GM18511 (cell line): ENCODE measurements around the gene GPS1.

Experiments used
- ATAC-seq: cut with Tn5 transposase; IDR thresholded peaks from one replicate; pipeline ENCODE4 v1.9.1; 2021; ENCODE audit warnings: mild to moderate bottlenecking, moderate library complexity; ENCODE audit not compliant: unreplicated experiment

The GPS1 gene

GRCh38 chr17:82014432-82014831, 37.3 kb upstream of the GPS1 start:
- ATAC-seq, result no peak

- no peak for ATAC-seq
These were observed 36.8 kb upstream of the GPS1 start for GRCh38 chr17:82014971-82015310.

DNA sequence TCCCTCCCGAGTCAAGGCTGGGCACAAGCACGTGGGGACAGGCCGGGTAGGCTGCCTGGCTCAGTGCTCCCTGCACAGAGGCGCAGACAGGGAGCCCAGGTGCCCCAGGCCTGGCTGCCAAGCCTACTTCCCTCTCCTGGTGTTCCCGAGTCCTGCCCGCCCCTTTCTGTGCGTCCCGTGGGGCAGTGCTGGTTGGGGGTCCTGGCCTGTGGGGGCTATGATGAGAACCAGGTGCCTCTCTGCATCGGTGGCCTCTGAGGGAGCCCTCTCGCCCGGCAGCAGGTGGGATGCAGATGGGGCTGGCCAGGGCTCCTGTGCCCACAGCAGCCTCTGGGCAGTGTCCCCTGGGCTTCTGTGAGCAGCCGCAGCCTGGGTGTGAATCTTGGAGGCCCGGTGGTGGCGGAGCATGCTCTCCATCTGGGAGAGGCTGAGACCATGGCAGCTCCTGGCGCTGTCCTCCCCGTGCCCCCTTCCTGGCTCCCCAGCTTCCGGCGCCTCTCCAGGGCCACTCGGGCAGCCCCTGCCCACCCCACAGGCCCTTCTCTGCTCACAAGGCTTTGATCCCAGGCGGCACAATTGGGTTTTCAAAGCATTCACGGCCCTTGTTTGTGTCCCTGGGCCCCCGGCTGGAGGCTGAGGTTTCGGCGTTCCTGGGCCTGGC, 36.3 kb upstream of the GPS1 start:
- no peak for ATAC-seq

DNA sequence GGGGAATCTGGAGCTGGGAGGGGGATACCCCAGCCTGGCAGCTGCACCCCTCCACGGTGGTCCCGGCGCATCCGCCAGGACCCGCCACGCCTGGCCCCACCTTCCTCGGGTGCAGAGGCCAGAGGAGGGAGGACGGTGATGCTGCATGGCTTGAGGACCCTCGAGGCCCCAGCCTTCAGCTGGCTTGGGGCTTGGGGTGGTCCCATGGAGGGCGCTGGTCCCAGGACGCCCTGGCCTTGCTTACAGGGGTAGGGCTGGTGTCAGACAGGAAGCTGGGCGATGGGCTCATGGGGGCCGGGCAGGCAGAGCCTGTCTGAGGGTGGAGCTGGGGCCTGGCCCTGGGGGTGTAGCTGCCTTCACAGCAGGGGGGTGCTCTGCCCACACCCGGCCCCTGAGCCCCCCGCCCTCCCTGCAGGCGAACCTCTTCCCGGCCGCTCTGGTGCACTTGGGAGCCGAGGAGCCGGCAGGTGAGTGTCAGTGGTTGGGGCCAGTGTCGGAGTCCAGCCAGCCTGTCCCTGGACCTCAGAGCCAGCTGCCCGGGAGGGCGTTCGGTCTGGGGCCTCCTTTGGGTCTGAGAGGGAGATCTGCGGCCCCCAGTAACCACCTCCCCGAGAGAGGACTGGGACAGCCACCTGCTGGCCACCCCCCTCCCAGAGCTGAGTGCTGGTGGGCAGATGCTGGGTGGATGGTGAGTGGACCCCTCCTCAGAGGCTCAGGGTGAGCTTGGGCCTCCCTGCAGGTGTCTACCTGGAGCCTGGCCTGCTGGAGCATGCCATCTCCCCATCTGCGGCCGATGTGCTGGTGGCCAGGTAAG, 35.4 kb upstream of the GPS1 start:
- no peak for ATAC-seq

- no peak for ATAC-seq
These were observed 34.7 kb upstream of the GPS1 start for GRCh38 chr17:82016875-82017459.

DNA sequence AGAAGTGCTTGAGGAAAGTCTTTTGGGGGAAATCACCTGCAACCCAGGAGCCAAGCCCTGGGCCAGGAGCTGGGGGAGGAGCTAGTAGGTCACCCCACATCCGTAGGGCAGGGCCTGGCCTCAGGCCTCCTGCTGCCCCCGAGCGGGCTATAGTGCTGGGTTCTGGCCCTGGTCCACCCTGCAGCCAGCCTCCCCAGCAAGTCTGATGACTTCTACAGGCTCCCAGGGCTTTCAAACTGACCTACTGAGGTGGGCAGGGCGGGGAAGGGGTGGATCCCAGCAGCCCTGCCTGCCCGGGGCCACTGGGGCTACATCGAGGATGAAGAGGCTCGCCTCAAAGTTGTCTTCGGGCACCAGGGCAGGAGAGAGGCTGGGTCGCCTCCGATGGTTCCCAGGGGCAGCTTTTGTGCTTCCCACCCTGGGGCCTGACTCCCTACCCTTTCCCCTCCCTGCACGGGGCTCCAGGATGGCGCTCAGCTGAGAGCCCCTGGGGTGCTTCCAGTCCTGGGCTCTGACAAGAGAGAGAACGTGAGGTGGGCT, 34.0 kb upstream of the GPS1 start:
- no peak for ATAC-seq

- ATAC-seq, result no peak
These were observed 33.3 kb upstream of the GPS1 start for GRCh38 chr17:82018152-82018988.

DNA sequence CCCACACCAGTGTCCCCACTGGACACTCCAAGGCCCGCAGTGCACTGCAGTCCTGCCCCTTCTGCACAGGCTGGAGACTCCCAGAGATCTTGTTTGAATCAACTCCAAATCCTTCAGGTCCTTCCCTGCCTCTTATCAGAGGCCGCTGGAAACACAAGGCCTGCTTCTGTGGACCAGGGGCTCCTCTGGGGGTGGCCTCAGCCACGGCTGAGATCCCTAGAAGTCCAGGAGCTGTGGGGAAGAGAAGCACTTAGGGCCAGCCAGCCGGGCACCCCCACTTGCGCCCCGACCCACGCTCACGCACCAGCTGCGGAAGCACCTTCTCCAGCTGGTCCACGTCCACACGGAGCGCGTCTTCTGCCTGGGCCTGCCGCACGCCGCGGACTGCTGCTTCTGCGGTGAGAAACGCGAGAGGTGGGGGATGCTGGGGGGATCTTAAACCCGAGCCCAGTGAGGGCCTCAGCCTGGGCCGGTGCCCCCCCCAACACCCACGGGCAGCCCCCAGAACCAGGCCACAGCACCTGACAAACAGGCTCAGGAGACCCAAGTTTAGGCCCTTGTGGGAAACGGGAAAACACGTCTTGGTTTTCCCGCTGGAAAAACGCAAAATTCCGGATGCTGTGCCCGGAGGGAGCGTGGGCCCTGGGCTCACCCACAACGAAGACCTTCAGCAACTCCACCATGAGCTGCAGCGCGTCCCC, 32.6 kb upstream of the GPS1 start:
- no peak for ATAC-seq

DNA sequence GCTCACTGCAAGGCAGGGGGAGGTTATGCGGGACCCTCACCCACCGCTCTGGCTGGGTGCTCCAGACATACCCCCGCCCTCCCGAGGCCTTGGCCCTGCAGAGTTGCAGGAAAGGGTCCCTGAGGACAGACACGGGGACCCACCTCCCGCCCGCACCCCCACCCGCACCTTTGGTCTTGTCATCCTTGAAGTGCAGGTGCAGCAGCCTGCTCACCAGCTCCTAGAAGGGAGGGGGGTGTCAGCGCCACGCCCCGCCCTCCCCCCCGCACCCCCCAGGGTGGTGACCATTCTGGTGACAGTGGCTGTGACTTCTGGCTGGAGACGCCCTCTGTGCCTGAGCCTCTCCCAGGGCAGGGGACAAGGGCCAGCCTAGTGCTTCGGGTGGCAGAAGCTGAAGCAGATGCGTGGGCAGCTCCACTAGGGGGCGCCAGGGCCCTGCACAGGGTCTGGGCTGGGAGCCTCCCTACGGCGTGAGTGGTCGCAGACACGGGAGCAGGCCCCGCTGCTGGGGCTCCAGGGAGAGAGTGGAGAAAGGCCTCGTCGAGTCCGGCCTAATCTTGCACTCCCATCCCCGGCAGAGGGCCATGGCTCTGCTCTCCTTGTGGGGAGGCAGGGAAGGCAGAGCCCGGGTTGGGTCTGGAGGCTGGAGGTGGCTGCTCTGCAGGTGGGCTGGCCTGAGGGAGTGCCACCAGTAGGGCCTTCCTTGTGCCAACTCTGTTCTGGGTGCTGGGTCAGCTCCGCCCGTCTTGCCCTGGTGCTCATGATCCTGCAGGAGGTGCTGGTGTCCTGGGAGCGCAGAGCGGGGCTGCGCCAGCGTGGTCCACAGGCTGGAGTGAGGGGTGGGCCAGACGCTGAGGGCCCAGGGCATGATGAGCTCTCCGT, 31.8 kb upstream of the GPS1 start:
- ATAC-seq, result no peak

GRCh38 chr17:82020572-82021106, 31.1 kb upstream of the GPS1 start:
- no peak for ATAC-seq

GRCh38 chr17:82021107-82021899, 30.4 kb upstream of the GPS1 start:
- ATAC-seq, result no peak

- ATAC-seq, result no peak
These were observed 29.8 kb upstream of the GPS1 start for GRCh38 chr17:82021900-82022309.

DNA sequence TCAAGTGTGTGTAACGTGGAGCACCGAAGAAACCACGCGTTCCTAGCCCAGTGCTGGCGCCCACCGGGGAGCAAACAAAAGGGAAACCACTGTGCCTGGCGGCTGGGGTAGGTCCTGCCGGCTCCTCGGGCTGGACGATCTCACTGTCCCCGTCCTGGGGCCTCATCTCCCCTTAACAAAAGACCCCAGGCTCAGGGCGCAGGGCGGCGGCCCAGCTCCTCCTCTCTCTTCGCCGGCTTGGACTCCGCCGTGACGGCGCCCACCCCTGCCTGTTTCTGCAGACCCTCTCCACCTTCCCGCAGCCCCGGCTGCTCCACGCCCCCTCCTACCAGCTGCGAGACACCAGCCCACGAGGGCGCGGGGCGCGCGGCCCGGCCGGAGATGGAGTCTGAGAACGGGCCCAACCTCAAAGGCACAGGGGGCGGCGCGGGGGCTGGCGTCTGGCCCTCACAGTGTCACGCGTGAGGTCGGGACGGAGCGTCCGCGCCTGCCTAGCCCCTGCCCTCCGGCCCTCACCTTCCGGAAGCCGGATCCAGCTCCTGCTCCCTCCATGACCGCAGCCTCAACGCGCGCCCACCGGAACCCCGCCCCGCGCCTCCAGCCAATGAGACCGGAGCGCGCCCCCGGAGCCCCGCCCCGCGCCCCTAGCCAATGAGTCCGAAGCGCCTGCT, 29.3 kb upstream of the GPS1 start, which contains the start of gene CENPX:
TSS of gene CENPX (minus strand) at position 569 of the 671 bp plus-strand sequence. CDS start at position 552, 17 bp downstream.
- ATAC-seq, result no peak

GRCh38 chr17:82022981-82023446, 28.7 kb upstream of the GPS1 start, which contains the start of gene LRRC45:
Gene LRRC45, plus strand, starts transcription at chr17:82023305. Its CDS starts 339 bp downstream, at chr17:82023644.
- peak; percentile 88 for ATAC-seq

GRCh38 chr17:82023447-82024241, 28.1 kb upstream of the GPS1 start:
- ATAC-seq, result peak; percentile 3

GRCh38 chr17:82024859-82025258, 26.8 kb upstream of the GPS1 start:
- ATAC-seq, result no peak
